ENCODE data around the gene JAKMIP1.

DNA sequence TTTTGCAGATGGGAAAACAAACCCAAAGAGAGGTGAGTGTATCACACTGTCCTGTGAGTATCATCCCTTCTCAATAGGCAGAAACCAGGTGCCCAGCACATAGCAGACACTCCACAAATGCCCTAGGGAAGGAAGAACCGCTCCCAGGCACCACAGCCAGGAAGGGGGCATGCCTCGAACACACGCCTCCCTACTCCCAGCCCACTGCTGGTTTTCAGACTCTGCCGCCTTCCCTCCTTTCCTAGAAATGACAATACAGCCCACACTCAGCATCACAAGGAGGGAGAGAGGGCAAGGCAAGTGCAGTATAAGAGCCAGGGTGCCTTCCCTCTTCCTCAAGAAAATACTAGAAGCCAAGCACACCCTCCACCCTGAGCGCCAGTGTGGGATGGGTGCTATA lies 16.2 kb downstream of the JAKMIP1 start:
- no peak for TF ChIP-seq STAT5B (CRISPR knock-in tag; IDR thresholded peaks at IDR 0.05)
- TF ChIP-seq ZFP37 (CRISPR knock-in tag; IDR thresholded peaks at IDR 0.05; ENCODE audit: borderline replicate concordance), result no peak
- TF ChIP-seq KLF13 (CRISPR knock-in tag; IDR thresholded peaks at IDR 0.05), result no peak
- TF ChIP-seq, protein P1, sequence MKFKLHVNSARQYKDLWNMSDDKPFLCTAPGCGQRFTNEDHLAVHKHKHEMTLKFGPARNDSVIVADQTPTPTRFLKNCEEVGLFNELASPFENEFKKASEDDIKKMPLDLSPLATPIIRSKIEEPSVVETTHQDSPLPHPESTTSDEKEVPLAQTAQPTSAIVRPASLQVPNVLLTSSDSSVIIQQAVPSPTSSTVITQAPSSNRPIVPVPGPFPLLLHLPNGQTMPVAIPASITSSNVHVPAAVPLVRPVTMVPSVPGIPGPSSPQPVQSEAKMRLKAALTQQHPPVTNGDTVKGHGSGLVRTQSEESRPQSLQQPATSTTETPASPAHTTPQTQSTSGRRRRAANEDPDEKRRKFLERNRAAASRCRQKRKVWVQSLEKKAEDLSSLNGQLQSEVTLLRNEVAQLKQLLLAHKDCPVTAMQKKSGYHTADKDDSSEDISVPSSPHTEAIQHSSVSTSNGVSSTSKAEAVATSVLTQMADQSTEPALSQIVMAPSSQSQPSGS (CRISPR knock-in tag; IDR thresholded peaks at IDR 0.05), result no peak
- no peak for TF ChIP-seq ZNF792 (CRISPR knock-in tag; IDR thresholded peaks at IDR 0.05)
- TF ChIP-seq, protein P2, sequence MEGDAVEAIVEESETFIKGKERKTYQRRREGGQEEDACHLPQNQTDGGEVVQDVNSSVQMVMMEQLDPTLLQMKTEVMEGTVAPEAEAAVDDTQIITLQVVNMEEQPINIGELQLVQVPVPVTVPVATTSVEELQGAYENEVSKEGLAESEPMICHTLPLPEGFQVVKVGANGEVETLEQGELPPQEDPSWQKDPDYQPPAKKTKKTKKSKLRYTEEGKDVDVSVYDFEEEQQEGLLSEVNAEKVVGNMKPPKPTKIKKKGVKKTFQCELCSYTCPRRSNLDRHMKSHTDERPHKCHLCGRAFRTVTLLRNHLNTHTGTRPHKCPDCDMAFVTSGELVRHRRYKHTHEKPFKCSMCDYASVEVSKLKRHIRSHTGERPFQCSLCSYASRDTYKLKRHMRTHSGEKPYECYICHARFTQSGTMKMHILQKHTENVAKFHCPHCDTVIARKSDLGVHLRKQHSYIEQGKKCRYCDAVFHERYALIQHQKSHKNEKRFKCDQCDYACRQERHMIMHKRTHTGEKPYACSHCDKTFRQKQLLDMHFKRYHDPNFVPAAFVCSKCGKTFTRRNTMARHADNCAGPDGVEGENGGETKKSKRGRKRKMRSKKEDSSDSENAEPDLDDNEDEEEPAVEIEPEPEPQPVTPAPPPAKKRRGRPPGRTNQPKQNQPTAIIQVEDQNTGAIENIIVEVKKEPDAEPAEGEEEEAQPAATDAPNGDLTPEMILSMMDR (CRISPR knock-in tag; IDR thresholded peaks at IDR 0.05), result no peak
- no peak for TF ChIP-seq HCFC1 (IDR thresholded peaks at IDR 0.05; ENCODE audit: low read depth, low read length)
- TF ChIP-seq ZNF335 (CRISPR knock-in tag; IDR thresholded peaks at IDR 0.05), result no peak
- no peak for TF ChIP-seq SPEN (CRISPR knock-in tag; IDR thresholded peaks at IDR 0.05; ENCODE audit: low read depth)
- TF ChIP-seq, protein P3, sequence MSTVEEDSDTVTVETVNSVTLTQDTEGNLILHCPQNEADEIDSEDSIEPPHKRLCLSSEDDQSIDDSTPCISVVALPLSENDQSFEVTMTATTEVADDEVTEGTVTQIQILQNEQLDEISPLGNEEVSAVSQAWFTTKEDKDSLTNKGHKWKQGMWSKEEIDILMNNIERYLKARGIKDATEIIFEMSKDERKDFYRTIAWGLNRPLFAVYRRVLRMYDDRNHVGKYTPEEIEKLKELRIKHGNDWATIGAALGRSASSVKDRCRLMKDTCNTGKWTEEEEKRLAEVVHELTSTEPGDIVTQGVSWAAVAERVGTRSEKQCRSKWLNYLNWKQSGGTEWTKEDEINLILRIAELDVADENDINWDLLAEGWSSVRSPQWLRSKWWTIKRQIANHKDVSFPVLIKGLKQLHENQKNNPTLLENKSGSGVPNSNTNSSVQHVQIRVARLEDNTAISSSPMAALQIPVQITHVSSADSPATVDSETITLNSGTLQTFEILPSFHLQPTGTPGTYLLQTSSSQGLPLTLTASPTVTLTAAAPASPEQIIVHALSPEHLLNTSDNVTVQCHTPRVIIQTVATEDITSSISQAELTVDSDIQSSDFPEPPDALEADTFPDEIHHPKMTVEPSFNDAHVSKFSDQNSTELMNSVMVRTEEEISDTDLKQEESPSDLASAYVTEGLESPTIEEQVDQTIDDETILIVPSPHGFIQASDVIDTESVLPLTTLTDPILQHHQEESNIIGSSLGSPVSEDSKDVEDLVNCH (CRISPR knock-in tag; IDR thresholded peaks at IDR 0.05), result no peak
- TF ChIP-seq ZNF713 (CRISPR knock-in tag; IDR thresholded peaks at IDR 0.05), result no peak
- TF ChIP-seq HNF4G (IDR thresholded peaks at IDR 0.05; ENCODE audit: borderline replicate concordance, low read depth, low read length), result no peak
- TF ChIP-seq HNF4G (CRISPR knock-in tag; IDR thresholded peaks at IDR 0.05; ENCODE audit: borderline replicate concordance, low read depth), result no peak
